ENCODE measurements around the gene ABCG1.

ABCG1 gene

DNA sequence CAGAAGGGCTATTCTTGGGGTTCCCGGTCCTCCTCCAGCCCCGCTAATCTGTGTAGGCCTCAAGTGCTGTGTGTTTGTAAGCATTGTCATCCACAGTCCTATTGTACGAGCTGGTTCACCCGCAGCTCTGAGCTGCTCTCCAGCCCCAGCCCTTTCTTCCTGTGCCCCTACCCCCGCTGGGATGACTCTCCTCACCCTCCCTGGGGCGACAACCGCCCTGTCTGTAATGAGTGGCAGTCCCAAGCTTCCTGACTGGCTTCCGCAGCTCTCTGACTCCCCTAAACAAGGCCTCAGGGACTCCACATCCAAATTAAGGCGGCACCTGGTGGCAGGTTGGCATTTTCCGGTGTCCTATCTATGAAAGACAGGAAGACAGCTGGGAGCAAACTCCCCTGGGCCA is 50.4 kb downstream of the ABCG1 start:
- Histone ChIP-seq H3K9ac (ENCODE audit: low read length) (no peak overlapping the region), H3K27me3 (ENCODE audit: insufficient read depth, low read length) (no peaks in the 10 kb centered on the region)

DNA sequence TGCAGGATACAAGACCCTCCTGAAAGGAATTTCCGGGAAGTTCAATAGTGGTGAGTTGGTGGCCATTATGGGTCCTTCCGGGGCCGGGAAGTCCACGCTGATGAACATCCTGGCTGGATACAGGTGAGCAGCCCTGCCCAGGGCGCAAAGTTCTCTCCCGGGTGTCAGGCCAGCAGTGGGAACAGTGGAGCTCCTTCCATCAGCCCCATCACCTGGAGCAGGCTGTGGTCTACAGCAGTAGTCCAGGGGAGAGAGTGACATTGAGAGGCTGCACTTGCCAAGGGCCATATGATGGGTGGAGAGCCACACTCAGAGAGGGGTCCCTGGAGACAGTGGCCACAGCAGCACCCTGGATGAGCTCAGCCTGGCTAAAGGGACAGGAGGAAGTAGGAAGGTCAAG is 52.1 kb downstream of the ABCG1 start:
- H3K9me2 ChIP-seq (ENCODE audit: low read depth, low read length): no peaks in the 10 kb centered on the region
- H3K4me3 ChIP-seq (ENCODE audit: low read depth, low read length, poor library complexity, severe bottlenecking): no peak overlapping the region
- no peaks in the 10 kb centered on the region for H4K20me1 ChIP-seq (ENCODE audit: insufficient read depth, low read length)
- H3K79me2 ChIP-seq (ENCODE audit: insufficient read depth, low read length): no peaks in the 10 kb centered on the region
- no peaks in the 10 kb centered on the region for H3K9me3 ChIP-seq (ENCODE audit: low read length)
- H2AFZ ChIP-seq (ENCODE audit: low read length): no peak overlapping the region
- no peak overlapping the region for H3K9ac ChIP-seq (ENCODE audit: low read length)
- no peak overlapping the region for H3K4me2 ChIP-seq (ENCODE audit: low read length)
- H3K27ac ChIP-seq (ENCODE audit: low read depth, low read length, poor library complexity, severe bottlenecking): no peak overlapping the region
- no peaks in the 10 kb centered on the region for H3K27me3 ChIP-seq (ENCODE audit: insufficient read depth, low read length)
- TF ChIP-seq, protein P1, sequence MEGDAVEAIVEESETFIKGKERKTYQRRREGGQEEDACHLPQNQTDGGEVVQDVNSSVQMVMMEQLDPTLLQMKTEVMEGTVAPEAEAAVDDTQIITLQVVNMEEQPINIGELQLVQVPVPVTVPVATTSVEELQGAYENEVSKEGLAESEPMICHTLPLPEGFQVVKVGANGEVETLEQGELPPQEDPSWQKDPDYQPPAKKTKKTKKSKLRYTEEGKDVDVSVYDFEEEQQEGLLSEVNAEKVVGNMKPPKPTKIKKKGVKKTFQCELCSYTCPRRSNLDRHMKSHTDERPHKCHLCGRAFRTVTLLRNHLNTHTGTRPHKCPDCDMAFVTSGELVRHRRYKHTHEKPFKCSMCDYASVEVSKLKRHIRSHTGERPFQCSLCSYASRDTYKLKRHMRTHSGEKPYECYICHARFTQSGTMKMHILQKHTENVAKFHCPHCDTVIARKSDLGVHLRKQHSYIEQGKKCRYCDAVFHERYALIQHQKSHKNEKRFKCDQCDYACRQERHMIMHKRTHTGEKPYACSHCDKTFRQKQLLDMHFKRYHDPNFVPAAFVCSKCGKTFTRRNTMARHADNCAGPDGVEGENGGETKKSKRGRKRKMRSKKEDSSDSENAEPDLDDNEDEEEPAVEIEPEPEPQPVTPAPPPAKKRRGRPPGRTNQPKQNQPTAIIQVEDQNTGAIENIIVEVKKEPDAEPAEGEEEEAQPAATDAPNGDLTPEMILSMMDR (IDR thresholded peaks at IDR 0.05; ENCODE audit: low read length): no peak
- no peak for TF ChIP-seq EZH2 (IDR thresholded peaks at IDR 0.05; ENCODE audit: borderline replicate concordance, low read length)
- no peaks in the 10 kb centered on the region for H3K36me3 ChIP-seq (ENCODE audit: insufficient read depth, low read length)
- H3F3A ChIP-seq (ENCODE audit: insufficient read depth, low read length): no peaks in the 10 kb centered on the region
- no peaks in the 10 kb centered on the region for H3K4me1 ChIP-seq (ENCODE audit: insufficient read depth, low read length, severe bottlenecking)

More for the DNA sequence above, 50.4 kb downstream of the ABCG1 start:
- Histone ChIP-seq H4K20me1 (ENCODE audit: insufficient read depth, low read length) (no peaks in the 10 kb centered on the region), H3K27ac (ENCODE audit: low read depth, low read length, poor library complexity, severe bottlenecking) (no peak overlapping the region), H3K79me2 (ENCODE audit: insufficient read depth, low read length) (no peaks in the 10 kb centered on the region), H3K4me2 (ENCODE audit: low read length) (no peak overlapping the region), H3K4me3 (ENCODE audit: low read depth, low read length, poor library complexity, severe bottlenecking) (no peak overlapping the region), H3K4me1 (ENCODE audit: insufficient read depth, low read length, severe bottlenecking) (no peaks in the 10 kb centered on the region), H3K9me2 (ENCODE audit: low read depth, low read length) (no peaks in the 10 kb centered on the region), H2AFZ (ENCODE audit: low read length) (no peak overlapping the region), H3F3A (ENCODE audit: insufficient read depth, low read length) (no peaks in the 10 kb centered on the region), H3K36me3 (ENCODE audit: insufficient read depth, low read length) (no peaks in the 10 kb centered on the region), H3K9me3 (ENCODE audit: low read length) (no peaks in the 10 kb centered on the region)
- TF ChIP-seq EZH2 (IDR thresholded peaks at IDR 0.05; ENCODE audit: borderline replicate concordance, low read length): no peak
- TF ChIP-seq, protein P1 (IDR thresholded peaks at IDR 0.05; ENCODE audit: low read length): no peak

DNA sequence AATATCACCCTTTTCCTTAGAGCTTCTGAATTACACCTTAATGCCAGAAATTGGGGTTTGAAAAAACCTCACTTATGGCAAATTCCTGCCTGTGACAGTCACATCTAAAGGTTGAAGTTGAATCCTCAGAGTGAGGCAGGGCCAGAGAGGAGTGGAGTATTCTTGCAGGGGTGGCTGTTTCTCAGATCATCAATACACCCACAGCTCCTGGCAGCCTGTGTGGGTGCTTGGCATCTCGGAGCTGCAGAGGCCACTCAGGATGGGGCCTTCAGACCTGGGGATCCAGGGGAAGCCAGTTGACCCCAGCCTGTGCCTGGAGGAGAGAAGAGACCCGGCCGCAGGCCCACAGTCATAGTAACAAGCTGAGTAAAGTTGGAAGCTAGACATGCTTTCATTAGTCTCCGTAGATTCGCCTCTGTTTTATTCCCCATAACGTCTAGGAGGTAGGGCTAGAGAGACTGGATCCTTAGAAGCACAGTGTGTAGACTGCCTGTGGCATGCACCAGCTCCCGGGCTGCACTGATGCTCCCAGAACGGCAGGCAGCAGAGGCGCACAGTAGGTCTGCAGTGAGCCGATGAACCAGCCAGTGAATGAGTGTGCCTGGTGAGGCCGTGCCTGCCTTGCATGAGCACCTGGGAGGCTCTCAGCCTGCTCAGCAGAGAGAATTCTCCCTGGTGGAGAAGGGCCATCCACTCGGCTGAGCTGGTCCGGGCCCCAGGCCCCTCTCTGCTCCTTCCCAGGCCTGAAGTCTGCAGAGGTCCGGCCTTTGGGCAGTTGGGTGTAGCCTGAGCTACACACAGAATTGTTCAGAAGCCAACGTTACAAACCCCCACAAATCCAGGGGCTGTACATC is 53.4 kb downstream of the ABCG1 start:
- H3K4me3 ChIP-seq (ENCODE audit: low read depth, low read length, poor library complexity, severe bottlenecking): no peak overlapping the region
- H3K9me3 ChIP-seq (ENCODE audit: low read length): no peaks in the 10 kb centered on the region
- H3K4me2 ChIP-seq (ENCODE audit: low read length): no peak overlapping the region
- H3K27ac ChIP-seq (ENCODE audit: low read depth, low read length, poor library complexity, severe bottlenecking): no peak overlapping the region
- H2AFZ ChIP-seq (ENCODE audit: low read length): no peak overlapping the region
- no peak overlapping the region for H3K9ac ChIP-seq (ENCODE audit: low read length)
- H4K20me1 ChIP-seq (ENCODE audit: insufficient read depth, low read length): no peaks in the 10 kb centered on the region
- H3K27me3 ChIP-seq (ENCODE audit: insufficient read depth, low read length): peaks cover 6% of the 10 kb centered on the region; the same call in 1 of the 2 replicates
- H3F3A ChIP-seq (ENCODE audit: insufficient read depth, low read length): no peaks in the 10 kb centered on the region
- TF ChIP-seq, protein P1 (IDR thresholded peaks at IDR 0.05; ENCODE audit: low read length): no peak
- no peak for TF ChIP-seq EZH2 (IDR thresholded peaks at IDR 0.05; ENCODE audit: borderline replicate concordance, low read length)
- H3K9me2 ChIP-seq (ENCODE audit: low read depth, low read length): no peaks in the 10 kb centered on the region
- H3K36me3 ChIP-seq (ENCODE audit: insufficient read depth, low read length): no peaks in the 10 kb centered on the region
- H3K4me1 ChIP-seq (ENCODE audit: insufficient read depth, low read length, severe bottlenecking): no peaks in the 10 kb centered on the region
- H3K79me2 ChIP-seq (ENCODE audit: insufficient read depth, low read length): no peaks in the 10 kb centered on the region

All from OCI-LY1 (cell line).